ENCODE results near the gene CHCHD6. TPM values are rescaled to one million over a fixed set of nuclear protein-coding genes. Genes with fewer than 3 reads are reported as not detected.

The CHCHD6 gene
- total RNA-seq, 6 experiments from 2014 or later: 1.7 to 5.3 (median 4.2) TPM

- Histone ChIP-seq H3K36me3 (no peaks in the 10 kb centered on the region), H3K9me3 (no peaks in the 10 kb centered on the region), H3K4me3 (no peak overlapping the region), H3K27me3 (no peaks in the 10 kb centered on the region), H3K27ac (no peak overlapping the region), H3K4me1 (no peaks in the 10 kb centered on the region)
- DNase-seq (no peak), ATAC-seq (no peak)
- WGBS (ENCODE audit: insufficient coverage, low coverage, low lambda C conversion rate, missing lambda C conversion rate): 59% methylated on average over 3 of the region's 7 CpGs
- TF ChIP-seq CTCF (IDR thresholded peaks at IDR 0.05) (no peak), POLR2A (IDR thresholded peaks at IDR 0.05) (no peak)
- intact Hi-C loops (cut with DNase I): no loop called here
Observed at GRCh38 chr3:126914226-126914625, 210.2 kb downstream of the CHCHD6 start.

GRCh38 chr3:126915015-126915414 lies 211.0 kb downstream of the CHCHD6 start:
- no CpG with 5 or more reads among the region's 4 CpGs for WGBS (ENCODE audit: insufficient coverage, low coverage, low lambda C conversion rate, missing lambda C conversion rate)
- H3K27ac ChIP-seq: no peak overlapping the region
- no peak for DNase-seq
- no peak for TF ChIP-seq CTCF (IDR thresholded peaks at IDR 0.05)
- TF ChIP-seq POLR2A (IDR thresholded peaks at IDR 0.05): no peak
- no peaks in the 10 kb centered on the region for H3K36me3 ChIP-seq
- H3K9me3 ChIP-seq: no peaks in the 10 kb centered on the region
- ATAC-seq: no peak
- H3K4me1 ChIP-seq: no peaks in the 10 kb centered on the region
- intact Hi-C loops (cut with DNase I): no loop called here
- no peaks in the 10 kb centered on the region for H3K27me3 ChIP-seq
- H3K4me3 ChIP-seq: no peak overlapping the region

- Histone ChIP-seq H3K4me3 (no peak overlapping the region), H3K36me3 (no peaks in the 10 kb centered on the region), H3K27me3 (no peaks in the 10 kb centered on the region), H3K9me3 (no peaks in the 10 kb centered on the region), H3K27ac (no peak overlapping the region), H3K4me1 (no peaks in the 10 kb centered on the region)
- WGBS (ENCODE audit: insufficient coverage, low coverage, low lambda C conversion rate, missing lambda C conversion rate): no CpG with 5 or more reads among the region's 4 CpGs
- TF ChIP-seq CTCF (IDR thresholded peaks at IDR 0.05): no peak
- TF ChIP-seq POLR2A (IDR thresholded peaks at IDR 0.05): no peak
- ATAC-seq (no peak), DNase-seq (no peak)
- intact Hi-C loops (cut with DNase I): no loop called here
Observed at GRCh38 chr3:126916546-126916945, 212.5 kb downstream of the CHCHD6 start.

GRCh38 chr3:126917232-126917804 lies 213.3 kb downstream of the CHCHD6 start:
- 66% methylated on average over 5 of the region's 6 CpGs for WGBS (ENCODE audit: insufficient coverage, low coverage, low lambda C conversion rate, missing lambda C conversion rate)
- intact Hi-C loops (cut with DNase I): no loop called here

More at GRCh38 chr3:126917232-126917804, 213.3 kb downstream of the CHCHD6 start:
- no peaks in the 10 kb centered on the region for H3K4me1 ChIP-seq
- H3K4me3 ChIP-seq: no peak overlapping the region
- ATAC-seq (no peak), DNase-seq (no peak)
- H3K27ac ChIP-seq: no peak overlapping the region
- H3K9me3 ChIP-seq: no peaks in the 10 kb centered on the region
- TF ChIP-seq CTCF (IDR thresholded peaks at IDR 0.05): no peak
- TF ChIP-seq POLR2A (IDR thresholded peaks at IDR 0.05): no peak
- no peaks in the 10 kb centered on the region for H3K36me3 ChIP-seq
- no peaks in the 10 kb centered on the region for H3K27me3 ChIP-seq

All from right lobe of liver (tissue), 6 donors.